Measurements from ENCODE around the gene PCDHGA1.

Gene PCDHGA1

DNA sequence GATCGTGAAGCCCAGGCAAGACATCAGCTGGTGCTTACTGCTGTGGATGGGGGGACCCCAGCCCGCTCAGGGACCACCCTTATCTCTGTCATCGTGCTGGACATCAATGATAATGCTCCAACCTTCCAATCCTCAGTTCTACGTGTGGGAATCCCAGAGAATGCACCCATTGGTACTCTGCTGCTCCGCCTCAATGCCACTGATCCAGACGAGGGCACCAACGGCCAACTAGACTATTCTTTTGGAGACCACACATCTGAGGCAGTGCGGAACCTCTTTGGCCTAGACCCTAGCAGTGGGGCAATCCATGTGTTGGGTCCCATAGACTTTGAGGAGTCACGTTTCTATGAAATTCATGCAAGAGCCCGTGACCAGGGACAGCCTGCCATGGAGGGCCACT, 159.5 kb downstream of the PCDHGA1 start:
- Histone ChIP-seq H3K4me2 (ENCODE audit: low read depth, low read length) (no peak overlapping the region), H3K9me2 (replicated peaks; ENCODE audit: insufficient read depth, low read length) (no peaks in the 10 kb centered on the region), H3K27me3 (replicated peaks; ENCODE audit: insufficient read depth, low read length) (peaks cover 4% of the 10 kb centered on the region), H3K79me2 (ENCODE audit: low read length) (no peaks in the 10 kb centered on the region), H2AFZ (ENCODE audit: low read length) (no peak overlapping the region), H3K9me3 (replicated peaks; ENCODE audit: insufficient read depth, low read length) (no peaks in the 10 kb centered on the region), H3K36me3 (replicated peaks; ENCODE audit: insufficient read depth, low read length) (no peaks in the 10 kb centered on the region), H3K4me1 (ENCODE audit: low read length) (no peaks in the 10 kb centered on the region), H3K27ac (ENCODE audit: low read length) (no peak overlapping the region), H3K4me3 (ENCODE audit: low read length) (no peak overlapping the region), H3F3A (ENCODE audit: insufficient read depth, low read length) (no peaks in the 10 kb centered on the region), H3K9ac (ENCODE audit: low read length) (no peak overlapping the region), H4K20me1 (ENCODE audit: insufficient read depth, low read length) (no peaks in the 10 kb centered on the region)
- DNase-seq: no peak
- TF ChIP-seq, protein P1, sequence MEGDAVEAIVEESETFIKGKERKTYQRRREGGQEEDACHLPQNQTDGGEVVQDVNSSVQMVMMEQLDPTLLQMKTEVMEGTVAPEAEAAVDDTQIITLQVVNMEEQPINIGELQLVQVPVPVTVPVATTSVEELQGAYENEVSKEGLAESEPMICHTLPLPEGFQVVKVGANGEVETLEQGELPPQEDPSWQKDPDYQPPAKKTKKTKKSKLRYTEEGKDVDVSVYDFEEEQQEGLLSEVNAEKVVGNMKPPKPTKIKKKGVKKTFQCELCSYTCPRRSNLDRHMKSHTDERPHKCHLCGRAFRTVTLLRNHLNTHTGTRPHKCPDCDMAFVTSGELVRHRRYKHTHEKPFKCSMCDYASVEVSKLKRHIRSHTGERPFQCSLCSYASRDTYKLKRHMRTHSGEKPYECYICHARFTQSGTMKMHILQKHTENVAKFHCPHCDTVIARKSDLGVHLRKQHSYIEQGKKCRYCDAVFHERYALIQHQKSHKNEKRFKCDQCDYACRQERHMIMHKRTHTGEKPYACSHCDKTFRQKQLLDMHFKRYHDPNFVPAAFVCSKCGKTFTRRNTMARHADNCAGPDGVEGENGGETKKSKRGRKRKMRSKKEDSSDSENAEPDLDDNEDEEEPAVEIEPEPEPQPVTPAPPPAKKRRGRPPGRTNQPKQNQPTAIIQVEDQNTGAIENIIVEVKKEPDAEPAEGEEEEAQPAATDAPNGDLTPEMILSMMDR (IDR thresholded peaks at IDR 0.05; ENCODE audit: low read length): no peak
- TF ChIP-seq EZH2phosphoT487 (IDR thresholded peaks at IDR 0.05; ENCODE audit: low read length) (no peak), EZH2 (optimal IDR thresholded peaks at IDR 0.05; ENCODE audit: low read depth, low read length) (no peak)

DNA sequence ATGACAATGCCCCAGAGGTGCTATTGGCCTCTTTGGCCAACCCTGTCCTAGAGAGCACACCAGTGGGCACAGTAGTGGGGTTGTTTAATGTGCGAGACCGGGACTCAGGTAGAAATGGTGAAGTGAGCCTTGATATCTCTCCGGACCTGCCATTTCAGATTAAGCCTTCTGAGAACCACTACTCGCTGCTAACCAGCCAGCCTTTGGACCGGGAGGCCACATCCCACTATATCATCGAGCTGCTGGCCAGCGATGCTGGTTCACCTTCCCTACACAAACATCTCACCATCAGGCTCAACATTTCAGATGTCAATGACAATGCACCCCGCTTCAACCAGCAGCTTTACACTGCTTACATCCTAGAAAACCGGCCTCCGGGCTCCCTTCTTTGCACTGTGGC, 160.0 kb downstream of the PCDHGA1 start:
- H3K36me3 ChIP-seq (replicated peaks; ENCODE audit: insufficient read depth, low read length): no peaks in the 10 kb centered on the region
- no peak for DNase-seq
- H3K9ac ChIP-seq (ENCODE audit: low read length): no peak overlapping the region
- H3K4me3 ChIP-seq (ENCODE audit: low read length): no peak overlapping the region
- H4K20me1 ChIP-seq (ENCODE audit: insufficient read depth, low read length): no peaks in the 10 kb centered on the region
- TF ChIP-seq EZH2phosphoT487 (IDR thresholded peaks at IDR 0.05; ENCODE audit: low read length): no peak
- TF ChIP-seq, protein P1 (IDR thresholded peaks at IDR 0.05; ENCODE audit: low read length): no peak
- TF ChIP-seq EZH2 (optimal IDR thresholded peaks at IDR 0.05; ENCODE audit: low read depth, low read length): no peak
- no peaks in the 10 kb centered on the region for H3K4me1 ChIP-seq (ENCODE audit: low read length)
- H3K9me3 ChIP-seq (replicated peaks; ENCODE audit: insufficient read depth, low read length): no peaks in the 10 kb centered on the region
- H2AFZ ChIP-seq (ENCODE audit: low read length): no peak overlapping the region
- no peaks in the 10 kb centered on the region for H3F3A ChIP-seq (ENCODE audit: insufficient read depth, low read length)
- no peak overlapping the region for H3K27ac ChIP-seq (ENCODE audit: low read length)
- peaks cover 4% of the 10 kb centered on the region for H3K27me3 ChIP-seq (replicated peaks; ENCODE audit: insufficient read depth, low read length)
- H3K9me2 ChIP-seq (replicated peaks; ENCODE audit: insufficient read depth, low read length): no peaks in the 10 kb centered on the region
- H3K79me2 ChIP-seq (ENCODE audit: low read length): no peaks in the 10 kb centered on the region
- H3K4me2 ChIP-seq (ENCODE audit: low read depth, low read length): no peak overlapping the region

DNA sequence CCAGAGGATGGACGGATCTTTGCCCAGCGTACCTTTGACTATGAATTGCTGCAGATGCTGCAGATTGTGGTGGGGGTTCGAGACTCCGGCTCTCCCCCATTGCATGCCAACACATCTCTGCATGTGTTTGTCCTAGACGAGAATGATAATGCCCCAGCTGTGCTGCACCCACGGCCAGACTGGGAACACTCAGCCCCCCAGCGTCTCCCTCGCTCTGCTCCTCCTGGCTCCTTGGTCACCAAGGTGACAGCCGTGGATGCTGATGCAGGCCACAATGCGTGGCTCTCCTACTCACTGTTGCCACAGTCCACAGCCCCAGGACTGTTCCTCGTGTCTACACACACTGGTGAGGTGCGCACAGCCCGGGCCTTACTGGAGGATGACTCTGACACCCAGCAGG, 160.5 kb downstream of the PCDHGA1 start:
- DNase-seq: no peak
- H3K9me3 ChIP-seq (replicated peaks; ENCODE audit: insufficient read depth, low read length): no peaks in the 10 kb centered on the region
- H3K79me2 ChIP-seq (ENCODE audit: low read length): no peaks in the 10 kb centered on the region
- no peaks in the 10 kb centered on the region for H3K9me2 ChIP-seq (replicated peaks; ENCODE audit: insufficient read depth, low read length)
- no peak overlapping the region for H2AFZ ChIP-seq (ENCODE audit: low read length)
- H3K4me3 ChIP-seq (ENCODE audit: low read length): no peak overlapping the region
- H3K9ac ChIP-seq (ENCODE audit: low read length): no peak overlapping the region
- no peaks in the 10 kb centered on the region for H3K36me3 ChIP-seq (replicated peaks; ENCODE audit: insufficient read depth, low read length)
- H4K20me1 ChIP-seq (ENCODE audit: insufficient read depth, low read length): no peaks in the 10 kb centered on the region
- no peak overlapping the region for H3K27ac ChIP-seq (ENCODE audit: low read length)
- TF ChIP-seq, protein P1 (IDR thresholded peaks at IDR 0.05; ENCODE audit: low read length): no peak
- no peak for TF ChIP-seq EZH2phosphoT487 (IDR thresholded peaks at IDR 0.05; ENCODE audit: low read length)
- no peak for TF ChIP-seq EZH2 (optimal IDR thresholded peaks at IDR 0.05; ENCODE audit: low read depth, low read length)
- peaks cover 4% of the 10 kb centered on the region for H3K27me3 ChIP-seq (replicated peaks; ENCODE audit: insufficient read depth, low read length)
- no peak overlapping the region for H3K4me2 ChIP-seq (ENCODE audit: low read depth, low read length)
- H3K4me1 ChIP-seq (ENCODE audit: low read length): no peaks in the 10 kb centered on the region
- H3F3A ChIP-seq (ENCODE audit: insufficient read depth, low read length): no peaks in the 10 kb centered on the region
